NCI-H82 treated with DMSO at 0.1 percent for 48 hours (cell line): ENCODE results near the gene ELN.
A peak's percentile ranks its signal among the peaks of the same experiment; 100 is the strongest.

ENCODE experiments used
- DNase-seq: peaks from one replicate; lab custom pipeline; 2025; ENCODE audit not compliant: unreplicated experiment; lab: John Stamatoyannopoulos, UW

ELN gene

DNA sequence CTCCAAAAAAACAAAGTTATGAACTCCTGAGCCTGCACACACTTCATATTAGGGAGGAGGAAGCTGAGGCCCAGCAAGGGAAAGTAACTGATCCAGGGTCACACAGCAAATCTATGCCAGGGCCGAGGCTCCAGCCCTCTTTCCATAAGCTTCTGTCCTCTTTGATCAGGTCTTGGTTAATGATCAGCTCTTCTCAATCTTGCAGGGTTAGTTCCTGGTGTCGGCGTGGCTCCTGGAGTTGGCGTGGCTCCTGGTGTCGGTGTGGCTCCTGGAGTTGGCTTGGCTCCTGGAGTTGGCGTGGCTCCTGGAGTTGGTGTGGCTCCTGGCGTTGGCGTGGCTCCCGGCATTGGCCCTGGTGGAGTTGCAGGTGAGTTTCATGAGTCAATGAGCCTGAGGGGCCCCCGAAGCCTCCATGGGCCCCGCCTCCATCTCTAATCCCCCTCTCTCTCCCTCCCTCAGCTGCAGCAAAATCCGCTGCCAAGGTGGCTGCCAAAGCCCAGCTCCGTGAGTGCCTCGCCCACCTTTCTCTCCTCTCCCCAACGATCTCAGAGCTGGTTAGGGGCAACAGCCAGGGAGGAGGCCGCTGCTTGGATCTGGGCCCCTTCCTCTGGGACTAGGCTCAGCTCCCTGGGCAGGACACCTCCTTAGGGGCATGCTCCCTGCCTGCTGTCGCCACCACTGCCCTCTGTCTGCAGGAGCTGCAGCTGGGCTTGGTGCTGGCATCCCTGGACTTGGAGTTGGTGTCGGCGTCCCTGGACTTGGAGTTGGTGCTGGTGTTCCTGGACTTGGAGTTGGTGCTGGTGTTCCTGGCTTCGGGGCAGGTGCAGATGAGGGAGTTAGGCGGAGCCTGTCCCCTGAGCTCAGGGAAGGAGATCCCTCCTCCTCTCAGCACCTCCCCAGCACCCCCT lies 32.0 kb downstream of the ELN start:
- no peak for DNase-seq

DNA sequence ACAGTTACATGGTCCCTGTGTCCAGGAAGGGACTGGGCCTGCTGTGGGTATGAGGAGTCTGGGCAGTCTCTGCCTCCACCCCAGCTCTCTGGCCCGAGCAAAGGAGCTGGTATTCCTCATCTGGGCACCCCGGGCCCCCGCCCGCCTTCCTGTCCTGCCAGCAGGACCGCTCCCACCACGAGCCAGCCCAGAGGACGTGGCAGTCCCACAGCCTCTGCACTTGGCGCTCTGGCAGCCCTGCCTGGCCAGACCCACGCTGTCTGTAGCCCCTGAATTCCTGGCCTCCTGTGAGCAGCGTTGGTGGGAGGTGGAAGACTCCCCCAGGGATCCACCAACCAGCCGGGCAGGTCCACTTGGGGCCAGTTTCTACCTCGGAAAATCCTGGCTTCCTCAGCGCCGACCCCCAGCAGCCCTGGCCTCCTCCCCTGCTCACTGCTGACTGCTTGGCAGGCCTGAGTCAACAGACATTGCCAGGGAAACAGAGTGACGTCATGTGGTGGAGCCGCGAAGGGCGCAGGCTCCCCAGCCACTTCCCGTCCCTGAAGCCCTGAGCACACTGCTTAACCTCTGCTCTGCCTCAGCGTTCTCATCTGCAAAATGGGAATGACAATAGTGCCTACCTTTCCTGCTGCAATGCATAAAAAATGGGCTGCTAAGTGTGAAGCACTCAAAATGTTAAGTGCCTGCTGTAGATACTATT lies 34.0 kb downstream of the ELN start:
- DNase-seq, result no peak

DNA sequence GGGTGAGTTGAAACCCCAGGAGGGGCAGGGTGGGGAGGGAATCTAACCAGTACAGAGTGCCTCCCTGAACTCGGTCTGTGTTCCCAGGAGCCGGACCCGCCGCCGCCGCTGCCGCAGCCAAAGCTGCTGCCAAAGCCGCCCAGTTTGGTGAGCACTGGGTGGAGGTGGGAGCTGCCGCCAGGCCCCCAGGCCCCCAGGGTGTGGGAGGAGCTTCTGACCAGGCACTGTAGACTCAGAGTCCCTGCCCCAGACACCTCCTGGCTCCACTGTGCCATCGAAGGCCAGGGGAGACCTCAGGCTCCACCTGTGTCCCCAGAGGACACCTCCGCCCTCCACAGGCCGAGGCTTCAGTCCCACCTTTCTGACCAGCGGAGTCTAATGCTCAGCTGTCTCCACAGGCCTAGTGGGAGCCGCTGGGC lies 35.3 kb downstream of the ELN start:
- DNase-seq, result no peak

DNA sequence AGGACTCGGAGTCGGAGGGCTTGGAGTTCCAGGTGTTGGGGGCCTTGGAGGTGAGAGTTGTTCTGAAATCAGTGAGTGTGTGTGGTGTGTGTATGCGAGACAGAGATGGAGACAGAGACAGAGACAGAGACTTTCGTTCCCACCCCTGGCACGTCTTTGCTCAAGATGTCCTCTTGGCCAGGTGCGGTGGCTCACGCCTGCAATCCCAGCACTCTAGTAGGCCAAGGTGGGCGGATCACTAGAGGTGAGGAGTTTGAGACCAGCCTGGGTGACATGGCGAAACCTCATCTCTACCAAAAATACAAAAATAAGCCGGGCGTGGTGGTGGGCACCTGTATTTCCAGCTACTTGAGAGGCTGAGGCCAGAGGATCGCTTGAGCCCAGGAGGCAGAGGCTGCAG lies 35.7 kb downstream of the ELN start:
- no peak for DNase-seq

DNA sequence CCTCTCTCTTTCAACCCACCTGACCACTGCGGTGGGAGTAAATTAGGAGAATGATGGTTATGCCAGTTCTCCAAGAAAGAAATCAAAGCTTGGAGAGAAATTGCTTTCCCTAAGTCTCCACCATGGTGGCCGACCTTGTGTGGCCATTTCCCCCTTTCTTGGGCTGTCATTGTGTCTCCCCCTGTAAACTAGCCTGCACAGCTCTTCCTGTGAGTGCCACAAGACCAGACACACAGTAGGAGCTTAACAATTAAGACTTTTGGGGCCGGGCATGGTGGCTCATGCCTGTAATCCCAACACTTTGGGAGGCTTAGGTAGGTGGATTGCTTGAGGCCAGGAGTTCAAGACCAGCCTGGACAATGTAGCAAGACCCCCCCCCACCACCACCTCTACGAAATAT lies 36.7 kb downstream of the ELN start:
- DNase-seq, result no peak

DNA sequence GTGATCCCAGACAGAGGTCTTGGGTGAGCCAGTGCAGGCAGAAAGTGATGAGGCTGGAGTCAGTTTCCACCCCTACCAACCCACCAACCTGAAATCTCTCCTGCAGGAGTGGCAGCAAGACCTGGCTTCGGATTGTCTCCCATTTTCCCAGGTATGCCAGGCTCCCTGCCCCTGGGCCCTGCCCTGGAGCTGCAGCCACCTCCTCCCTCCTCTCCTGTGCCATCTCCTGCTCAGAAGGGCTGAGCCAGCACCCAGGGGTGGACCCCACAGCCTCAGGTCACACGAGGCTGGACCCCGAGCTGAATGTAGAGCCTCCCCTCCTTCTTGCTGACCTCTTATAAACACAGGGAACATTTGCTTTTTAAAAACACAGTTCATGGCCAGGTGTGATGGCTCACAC lies 38.7 kb downstream of the ELN start:
- DNase-seq, result no peak

DNA sequence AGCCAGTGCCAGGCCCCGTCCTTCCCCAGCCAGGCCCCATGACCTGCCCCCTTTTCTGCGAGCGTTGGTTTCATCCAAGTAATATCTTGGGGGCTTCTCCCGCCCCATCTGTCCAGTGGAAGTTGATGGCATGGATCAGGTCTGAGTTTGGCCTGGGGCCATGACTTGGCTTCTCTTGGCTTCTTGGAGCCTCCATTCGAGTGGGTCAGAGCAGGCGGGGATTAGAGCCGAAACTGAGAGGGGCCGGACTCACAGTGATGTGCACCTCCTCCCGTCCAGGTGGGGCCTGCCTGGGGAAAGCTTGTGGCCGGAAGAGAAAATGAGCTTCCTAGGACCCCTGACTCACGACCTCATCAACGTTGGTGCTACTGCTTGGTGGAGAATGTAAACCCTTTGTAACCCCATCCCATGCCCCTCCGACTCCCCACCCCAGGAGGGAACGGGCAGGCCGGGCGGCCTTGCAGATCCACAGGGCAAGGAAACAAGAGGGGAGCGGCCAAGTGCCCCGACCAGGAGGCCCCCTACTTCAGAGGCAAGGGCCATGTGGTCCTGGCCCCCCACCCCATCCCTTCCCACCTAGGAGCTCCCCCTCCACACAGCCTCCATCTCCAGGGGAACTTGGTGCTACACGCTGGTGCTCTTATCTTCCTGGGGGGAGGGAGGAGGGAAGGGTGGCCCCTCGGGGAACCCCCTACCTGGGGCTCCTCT lies 40.6 kb downstream of the ELN start:
- no peak for DNase-seq

DNA sequence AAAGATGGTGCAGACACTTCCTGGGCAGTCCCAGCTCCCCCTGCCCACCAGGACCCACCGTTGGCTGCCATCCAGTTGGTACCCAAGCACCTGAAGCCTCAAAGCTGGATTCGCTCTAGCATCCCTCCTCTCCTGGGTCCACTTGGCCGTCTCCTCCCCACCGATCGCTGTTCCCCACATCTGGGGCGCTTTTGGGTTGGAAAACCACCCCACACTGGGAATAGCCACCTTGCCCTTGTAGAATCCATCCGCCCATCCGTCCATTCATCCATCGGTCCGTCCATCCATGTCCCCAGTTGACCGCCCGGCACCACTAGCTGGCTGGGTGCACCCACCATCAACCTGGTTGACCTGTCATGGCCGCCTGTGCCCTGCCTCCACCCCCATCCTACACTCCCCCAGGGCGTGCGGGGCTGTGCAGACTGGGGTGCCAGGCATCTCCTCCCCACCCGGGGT lies 41.1 kb downstream of the ELN start:
- DNase-seq, result no peak

DNA sequence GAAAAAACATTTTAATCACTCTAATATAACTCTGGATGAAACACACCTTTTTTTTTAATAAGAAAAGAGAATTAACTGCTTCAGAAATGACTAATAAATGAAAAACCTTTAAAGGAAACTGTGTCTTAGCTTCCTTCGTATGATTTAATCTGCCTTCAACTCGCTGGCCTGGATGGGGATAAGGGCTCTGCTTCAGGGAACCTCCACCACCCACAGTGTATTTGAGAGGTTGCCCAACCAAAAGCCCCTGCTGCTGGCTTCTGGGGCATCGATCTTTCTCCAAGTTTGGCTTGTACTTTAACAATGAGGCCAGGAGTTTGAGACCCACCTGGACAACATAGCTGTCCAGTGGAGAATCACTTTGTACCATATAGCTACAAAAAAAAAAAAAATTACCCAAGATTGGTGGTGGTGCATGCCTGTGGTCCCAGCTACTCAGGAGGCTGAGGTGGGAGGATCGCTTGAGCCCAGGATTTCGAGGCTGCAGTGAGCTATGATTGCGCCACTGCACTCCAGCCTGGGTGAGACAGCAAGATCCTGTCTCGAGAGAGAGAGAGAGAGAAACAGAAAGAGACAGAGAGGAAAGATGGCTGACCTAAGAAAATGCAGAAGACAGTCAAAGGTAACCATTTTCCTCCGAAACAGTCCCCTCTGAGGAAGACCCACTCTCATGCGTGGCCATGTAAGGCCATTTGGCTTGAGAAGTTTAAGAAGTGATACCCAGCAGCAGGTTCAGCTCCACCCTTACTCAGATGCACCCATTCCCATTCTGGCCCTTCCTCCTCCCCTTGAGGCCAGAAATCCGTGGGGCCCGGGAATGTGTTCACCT lies 42.0 kb downstream of the ELN start:
- DNase-seq, result no peak

DNA sequence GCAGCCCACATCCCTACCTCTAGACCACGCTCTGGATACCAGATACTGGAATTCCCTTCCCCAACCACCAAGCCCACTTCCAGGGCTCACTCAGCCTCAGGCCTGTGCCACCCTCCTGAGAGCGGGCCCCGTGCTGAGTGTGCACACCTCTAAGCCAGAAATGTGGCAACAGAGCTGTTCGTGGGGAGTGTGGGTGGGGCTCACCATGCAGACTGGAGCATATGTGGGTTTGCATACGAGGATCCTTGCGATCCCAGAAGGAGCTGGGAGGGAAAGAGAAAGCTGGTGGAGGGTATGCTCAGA lies 42.6 kb downstream of the ELN start:
- DNase-seq, result no peak

DNA sequence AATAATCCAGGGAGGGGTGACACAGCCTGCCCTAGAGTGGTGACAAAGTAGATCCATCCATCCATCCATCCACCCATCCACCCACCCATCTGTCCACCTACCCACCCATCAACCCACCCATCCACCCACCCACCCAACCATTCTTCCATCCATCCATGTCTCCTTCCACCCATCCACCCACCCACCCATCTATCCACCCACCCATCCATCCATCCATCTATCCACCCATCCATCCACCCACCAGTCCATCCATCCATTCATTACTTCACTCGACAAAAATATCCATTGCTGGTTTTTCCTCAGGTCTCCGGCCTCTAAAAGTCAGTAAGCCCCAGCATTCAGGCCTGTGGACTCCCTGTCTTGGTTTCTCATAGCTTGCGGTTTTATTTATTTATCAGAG lies 43.1 kb downstream of the ELN start:
- no peak for DNase-seq

DNA sequence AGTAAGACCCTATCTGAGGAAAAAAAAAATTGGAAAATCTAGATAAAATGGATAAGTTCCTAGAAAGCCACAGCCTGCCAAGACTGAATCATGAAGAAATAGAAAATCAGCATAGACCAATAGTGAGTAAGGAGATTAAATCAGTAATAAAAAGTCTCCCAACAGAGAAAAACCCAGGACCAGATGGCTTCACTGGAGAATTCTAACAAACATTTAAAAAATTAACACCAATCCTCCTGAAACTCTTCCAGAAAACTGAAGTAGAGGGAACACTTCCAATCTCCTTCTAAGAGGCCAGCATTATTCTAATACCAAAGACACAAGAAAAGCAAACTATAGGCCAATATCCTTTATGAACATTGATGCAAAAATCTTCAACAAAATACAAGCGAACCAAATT lies 46.8 kb downstream of the ELN start:
- DNase-seq, result no peak

DNA sequence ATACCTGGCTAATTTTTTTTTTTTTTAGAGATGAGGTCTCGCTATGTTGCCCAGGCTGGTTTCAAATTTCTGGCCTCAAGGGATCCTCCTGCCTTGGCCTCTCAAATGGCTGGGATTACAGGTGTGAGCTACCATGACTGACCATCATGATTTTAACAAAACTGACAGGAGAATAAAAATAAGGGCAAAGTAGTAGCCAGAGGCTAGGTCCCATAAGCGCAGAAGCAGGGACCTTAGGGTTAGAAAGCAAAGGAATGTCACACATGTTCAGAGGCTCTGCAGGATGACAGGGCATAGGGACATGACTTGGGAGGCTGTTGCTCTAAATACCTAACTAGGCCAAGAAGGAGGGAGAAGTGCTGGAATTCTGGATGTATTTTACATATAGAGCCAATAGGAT lies 50.5 kb downstream of the ELN start:
- DNase-seq, result no peak

DNA sequence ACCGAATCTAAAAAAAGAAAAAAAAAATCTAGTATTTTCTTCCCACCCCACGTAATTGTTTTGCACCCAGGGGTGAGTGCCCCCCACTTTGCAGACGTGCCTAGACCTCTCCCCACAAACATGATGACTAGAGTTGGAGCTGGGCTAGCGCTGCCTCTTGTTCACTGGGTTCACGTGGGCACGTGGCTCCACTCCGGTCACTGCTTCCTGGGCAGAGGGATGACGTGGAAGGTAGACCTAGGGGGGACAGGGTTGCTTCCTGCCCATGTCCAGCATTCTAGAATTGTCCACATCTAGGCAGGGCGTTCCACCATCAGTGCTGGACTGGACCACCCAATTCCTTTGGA lies 54.8 kb downstream of the ELN start:
- DNase-seq, result no peak

DNA sequence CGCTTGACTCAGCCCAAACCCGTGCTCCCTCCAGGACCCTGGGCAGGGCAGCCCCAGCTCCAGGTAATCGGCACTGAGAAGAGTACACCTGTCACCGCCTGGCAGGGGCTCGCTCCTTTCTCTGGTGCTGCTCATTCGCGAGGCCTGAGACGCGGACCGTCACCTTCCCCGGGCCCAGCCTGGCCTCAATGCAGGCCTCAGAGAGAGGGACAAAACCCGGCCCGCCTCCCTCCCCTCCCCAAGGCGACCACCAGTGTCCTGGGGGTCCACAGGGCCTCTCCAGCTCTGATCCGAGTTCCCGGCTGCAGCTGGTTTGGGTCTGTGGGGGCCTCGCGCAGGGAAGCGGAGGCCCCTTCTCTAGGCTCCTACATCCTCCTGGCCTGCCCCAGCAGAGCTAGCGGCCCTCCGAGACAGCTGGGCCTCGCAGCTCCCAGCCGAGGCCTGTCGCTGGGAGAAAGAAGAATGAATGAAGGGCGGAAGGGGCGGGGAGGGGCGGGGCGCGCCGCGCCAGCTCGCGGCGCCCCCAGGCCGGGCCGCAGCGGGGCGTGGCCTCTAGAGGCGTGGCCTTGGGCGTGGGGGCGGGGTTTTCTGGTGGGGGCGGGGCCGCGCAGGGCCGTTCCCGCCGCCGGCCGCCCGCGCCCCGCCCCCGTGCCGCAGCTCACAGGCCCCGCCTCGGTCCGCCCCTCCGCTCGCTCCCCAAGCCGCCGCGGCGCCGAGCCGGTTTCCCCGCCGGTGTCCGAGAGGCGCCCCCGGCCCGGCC lies 55.3 kb downstream of the ELN start, which contains the start of gene LIMK1:
LIMK1 (plus strand) TSS at position 688 of the 760 bp plus-strand sequence. CDS start 187 bp downstream, outside the sequence.
- DNase-seq, result peak; percentile 42

DNA sequence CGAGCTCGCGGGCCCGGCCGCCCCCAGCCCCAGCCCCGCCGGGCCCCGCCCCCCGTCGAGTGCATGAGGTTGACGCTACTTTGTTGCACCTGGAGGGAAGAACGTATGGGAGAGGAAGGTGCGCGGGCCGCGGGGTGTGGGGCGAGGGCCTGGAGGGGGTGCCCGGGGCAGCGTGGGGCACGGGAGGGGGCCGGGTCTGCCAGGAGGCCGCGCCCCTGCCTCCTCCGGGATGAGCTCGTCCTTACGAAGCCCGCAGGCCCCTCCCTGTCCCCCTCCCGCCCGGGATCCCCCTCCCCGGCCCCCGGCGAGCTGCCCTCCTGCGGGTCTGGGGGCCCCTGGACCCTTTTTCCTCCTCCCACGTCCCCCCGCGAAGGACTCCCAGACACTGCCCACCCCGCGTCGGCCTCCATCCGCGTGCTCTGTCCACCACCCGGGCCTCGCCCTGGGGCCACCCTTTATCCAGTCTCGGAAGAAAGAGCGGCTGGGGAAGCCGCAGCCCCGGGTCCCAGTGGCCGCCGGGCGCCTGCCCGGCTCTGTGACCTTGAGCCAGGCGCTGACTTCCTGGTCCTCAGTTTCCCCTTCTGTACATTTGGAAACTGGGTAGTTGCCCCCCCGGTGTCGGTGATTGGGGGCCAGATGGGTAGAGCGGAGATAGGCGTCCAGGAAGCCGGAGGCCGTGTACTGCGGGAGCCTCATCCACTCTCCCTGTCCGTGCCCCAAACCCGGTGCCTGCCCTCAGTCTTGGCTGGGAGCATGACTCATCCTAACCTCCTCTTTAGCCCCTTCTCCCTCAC lies 56.2 kb downstream of the ELN start:
- DNase-seq, result no peak

DNA sequence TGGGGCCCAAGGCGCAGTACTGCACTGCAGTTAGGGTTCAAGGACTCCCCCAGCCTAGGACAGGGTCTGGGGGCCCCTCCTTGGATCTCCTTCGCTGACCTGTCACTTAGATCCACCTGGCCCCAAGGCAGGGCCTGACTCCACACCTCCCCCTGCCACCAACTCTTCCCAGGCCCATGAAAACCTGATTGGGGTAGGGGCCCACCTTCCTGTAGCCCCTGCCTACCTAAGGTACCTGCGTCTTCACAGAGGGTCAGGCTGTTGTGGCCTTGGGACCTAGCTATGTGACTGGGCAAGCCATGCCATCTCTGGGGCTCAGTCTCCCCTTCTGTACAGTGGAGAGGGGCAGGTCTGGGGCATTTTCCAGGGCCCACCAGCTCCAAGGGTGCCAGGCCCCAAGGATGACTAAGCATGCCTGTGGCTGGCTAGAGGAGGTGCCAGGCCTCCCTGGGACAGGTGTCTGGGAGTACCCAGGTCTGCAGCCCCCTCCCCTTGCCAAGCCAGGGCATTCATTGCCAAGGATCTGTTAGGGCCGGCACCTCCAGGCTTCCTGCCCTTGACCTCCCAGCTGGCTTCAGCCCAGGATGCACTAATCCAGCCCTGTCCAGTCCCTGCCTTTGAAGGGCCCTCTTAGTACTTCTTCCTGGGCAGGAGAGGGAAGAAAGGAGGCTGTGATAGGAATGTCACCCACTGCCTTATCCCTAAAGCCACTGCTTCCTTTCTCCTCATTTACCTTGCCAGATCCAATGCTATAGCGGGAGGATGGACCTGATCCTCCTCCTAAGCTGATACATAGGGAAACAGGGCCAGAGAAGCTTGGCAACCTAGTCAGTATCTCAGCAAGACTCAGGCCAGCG lies 57.0 kb downstream of the ELN start:
- DNase-seq, result no peak

DNA sequence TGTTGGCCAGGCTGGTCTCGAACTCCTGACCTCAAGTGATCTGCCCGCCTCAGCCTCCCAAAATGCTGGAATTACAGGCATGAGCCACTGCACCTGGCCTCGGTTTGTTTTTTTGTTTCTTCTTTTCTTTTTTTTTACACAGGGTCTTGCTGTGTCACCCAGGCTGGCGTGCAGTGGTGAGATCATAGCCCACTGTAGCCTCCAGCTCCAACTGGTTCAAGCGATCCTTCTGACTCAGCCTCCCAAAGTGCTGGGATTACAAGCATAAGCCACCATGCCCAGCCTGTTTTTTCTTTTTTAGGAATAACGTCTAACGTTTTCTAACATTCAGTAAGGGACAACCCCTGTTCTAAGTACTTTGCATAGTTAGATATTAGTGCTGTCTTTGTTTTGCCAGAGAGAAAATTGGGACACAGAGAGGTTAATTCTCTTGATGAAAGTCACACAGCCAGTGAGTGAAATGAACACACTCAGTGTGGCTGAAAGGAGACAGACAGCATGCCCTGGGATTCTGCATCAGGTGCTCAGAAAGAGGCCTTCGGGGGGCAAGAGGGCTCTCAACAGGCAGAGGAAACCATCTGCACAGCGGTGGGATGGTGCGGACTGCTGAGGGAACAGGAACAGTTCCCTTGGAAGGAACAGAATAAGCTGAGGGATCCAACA lies 59.9 kb downstream of the ELN start:
- no peak for DNase-seq
